ENCODE results near the gene SPRR2D.

The SPRR2D gene

DNA sequence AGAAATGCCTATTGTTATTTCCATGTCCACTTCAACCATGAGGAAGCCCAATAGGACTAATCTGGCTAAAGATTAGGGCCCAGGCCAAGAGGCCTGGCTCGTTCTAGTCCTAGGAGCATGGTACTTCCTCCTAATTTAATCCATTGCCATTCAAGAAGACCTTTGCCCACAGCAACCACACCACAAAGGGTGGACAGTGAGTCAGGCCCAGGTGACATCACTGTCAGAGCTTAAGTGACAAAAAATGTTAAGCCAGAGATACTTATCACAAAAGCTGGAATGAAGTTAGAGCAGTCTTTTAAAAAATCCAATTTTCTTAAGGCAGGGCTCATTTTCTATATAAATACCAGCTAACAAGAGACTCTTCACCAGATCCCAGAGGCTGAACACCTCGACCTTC, 39.5 kb downstream of the SPRR2D start, which contains the start of gene SPRR3:
SPRR3 (plus strand) TSS at position 368 of the 400 bp plus-strand sequence. CDS start 1,272 bp downstream, outside the sequence.
- no peak for DNase-seq

DNA sequence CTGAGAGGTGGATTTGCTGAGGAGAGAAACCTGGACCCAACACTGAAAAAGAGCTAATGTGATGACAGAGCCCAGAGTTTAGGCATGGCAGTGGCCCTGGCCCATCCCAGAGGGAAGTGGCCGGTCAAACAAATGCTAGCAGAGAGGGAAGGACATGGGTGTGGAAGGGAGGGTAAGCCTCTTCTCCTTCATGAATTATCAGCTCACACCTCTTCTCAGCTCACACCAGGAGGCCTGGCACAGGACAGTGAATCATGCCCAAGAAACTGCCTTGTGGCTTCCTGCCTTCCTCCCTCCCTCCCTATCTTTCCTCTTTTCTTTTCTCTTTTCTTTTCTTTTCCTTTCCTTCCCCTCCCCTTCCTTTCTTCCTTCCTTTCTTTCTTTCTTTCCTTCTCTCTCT, 40.6 kb downstream of the SPRR2D start:
- DNase-seq = no peak

DNA sequence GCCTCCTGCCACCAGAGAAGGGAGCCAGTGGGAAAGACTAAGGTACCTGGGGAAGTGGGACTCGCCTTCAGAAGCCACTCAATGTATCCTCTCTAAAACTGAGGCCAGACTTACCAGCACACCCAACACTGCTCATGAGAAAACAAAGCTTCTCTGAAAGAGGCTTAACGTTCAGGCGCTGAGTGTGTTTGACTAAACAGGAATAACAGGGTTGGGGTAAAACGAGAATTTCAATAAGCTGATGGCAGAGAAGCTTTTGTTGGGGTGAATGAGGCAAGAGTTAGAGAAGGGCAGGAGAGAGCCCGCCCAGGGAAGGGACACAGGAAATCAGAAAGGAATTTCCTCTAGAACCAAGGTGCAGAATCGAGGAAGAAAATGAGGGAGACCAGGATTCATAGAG, 41.1 kb downstream of the SPRR2D start:
- DNase-seq = no peak

DNA sequence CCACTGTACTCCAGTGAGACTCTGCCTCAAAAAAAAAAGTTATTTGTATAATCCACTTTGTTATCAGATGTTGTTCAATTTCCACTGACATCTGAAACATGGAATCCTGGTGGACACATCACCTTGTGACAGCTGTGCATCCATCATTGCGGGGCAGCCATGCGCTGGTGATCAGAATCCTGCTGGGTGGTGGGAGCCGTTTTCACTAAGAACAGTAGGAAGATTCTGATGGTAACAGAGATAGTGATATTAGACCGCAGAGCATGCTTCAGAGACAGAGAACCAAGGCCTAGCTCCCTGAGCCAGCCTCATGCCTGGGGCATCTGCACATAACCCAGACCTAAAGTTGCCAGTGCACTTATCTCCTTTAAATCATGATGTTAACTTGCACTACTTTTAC, 42.4 kb downstream of the SPRR2D start:
- no peak for DNase-seq

DNA sequence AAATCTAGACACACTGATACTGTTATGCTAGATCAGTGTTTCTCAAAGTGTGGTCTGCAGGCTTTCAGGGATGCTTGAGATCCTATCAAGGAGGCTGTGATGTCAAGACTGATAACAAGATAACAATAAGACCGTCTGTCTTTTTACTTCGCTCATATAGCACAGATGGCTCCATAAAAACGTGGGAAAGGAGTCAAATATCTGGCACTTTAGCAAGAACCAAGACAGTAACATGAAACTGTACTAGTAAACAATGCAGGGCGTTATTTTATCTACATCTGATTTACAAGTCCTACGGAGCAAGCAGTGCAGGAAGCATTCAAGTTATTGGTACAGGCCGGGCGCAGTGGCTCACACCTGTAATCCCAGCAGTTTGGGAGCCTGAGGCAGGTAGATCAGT, 43.0 kb downstream of the SPRR2D start:
- DNase-seq = no peak

DNA sequence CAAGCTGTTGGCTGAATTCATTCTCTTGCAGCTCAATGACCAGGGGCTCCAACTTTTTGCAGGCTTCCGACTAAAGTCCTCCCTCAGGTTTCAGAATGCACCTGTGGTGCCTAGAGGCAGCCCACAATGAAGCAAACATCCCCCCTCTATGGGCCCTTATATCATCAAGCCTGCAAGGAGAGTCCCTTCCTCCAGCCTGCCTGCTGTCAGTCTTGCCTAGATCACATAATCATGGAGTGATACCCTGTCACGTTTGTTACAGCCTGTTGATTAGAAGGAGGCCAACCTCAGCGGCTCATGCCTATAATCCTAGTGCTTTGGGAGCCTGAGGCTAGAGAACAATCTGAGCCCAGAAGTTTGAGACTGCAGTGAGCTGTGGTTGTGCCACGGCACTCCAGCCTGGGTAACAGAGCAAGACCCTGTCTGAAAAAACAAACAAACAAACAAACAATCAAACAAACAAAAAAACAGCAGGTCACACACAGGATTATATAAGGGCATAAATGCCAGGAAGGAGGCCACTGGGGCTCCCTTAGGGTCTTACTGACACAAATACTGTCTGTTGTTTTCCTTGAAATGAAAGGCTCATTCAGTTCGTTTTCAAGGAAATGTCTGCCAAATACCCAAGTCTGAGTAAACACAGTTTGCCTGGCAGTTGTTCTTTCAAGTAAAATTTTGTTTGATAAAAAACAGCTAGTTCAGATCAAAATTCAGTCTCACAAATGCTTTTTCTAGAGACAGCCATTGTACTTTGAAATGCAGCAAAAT, 44.1 kb downstream of the SPRR2D start:
- no peak for DNase-seq

DNA sequence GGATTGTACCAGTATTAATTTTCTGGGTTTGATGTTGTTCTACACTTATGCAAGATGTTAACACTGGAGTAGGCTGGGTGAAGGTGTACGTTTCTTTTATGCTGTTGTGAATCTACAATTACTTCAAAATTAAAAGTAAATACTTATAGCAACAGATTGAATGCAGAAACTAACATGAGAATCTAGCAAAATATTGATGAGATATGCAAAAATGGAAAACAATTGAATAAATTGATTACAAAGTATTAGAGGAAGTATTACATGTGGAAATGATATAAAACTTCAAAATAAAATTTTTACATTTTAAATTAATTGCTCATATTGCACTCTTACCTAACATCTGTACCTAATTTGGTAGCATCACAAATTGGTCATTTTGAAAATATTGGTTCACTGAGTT, 45.1 kb downstream of the SPRR2D start:
- DNase-seq = no peak

DNA sequence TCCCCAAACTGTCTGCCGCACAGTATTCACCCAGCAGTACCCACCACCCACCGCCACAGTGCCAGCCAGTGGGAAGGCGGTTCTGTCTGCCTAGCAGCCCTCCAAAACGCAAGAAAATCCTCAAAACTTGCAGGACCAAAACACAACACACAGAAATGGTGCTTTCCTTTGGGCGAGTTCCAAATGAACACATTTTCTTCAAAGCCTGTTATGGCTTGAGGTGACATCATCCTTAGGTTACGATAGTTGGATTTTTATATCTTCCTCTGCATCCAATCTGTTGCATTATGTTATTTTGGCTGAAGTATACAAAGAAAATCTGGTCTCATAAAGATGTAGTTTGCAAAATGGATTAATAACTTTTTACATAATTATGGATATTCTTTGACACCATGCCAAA, 47.7 kb downstream of the SPRR2D start:
- DNase-seq = no peak
